Measurements from ENCODE around the gene TBC1D17. TPM values are rescaled to one million over a fixed set of nuclear protein-coding genes. Genes with fewer than 3 reads are reported as not detected.

Gene TBC1D17
- total RNA-seq, 1 donor from 2014 or later = 29.1 TPM

GRCh38 chr19:49870309-49870901 is 7.1 kb upstream of the TBC1D17 start:
- no peak for DNase-seq (ENCODE audit: low read depth)
- peak overlapping the region; percentile 77 for H3K27ac Mint-ChIP-seq (ENCODE audit: unreplicated experiment)
- Histone ChIP-seq H4K20me1 (ENCODE audit: insufficient read depth, low read length) (no peaks in the 10 kb centered on the region), H3K79me2 (ENCODE audit: insufficient read depth, low read length) (peaks cover 57% of the 10 kb centered on the region), H3K9ac (ENCODE audit: low read length) (peak overlapping the region; percentile 72), H2AFZ (ENCODE audit: low read depth, low read length) (no peak overlapping the region), H3K27ac (ENCODE audit: low read depth, low read length) (peak overlapping the region; percentile 45), H3K27me3 (ENCODE audit: insufficient read depth, low read length) (no peaks in the 10 kb centered on the region), H3K4me1 (ENCODE audit: insufficient read depth, low read length) (peaks cover 38% of the 10 kb centered on the region), H3K36me3 (ENCODE audit: insufficient read depth, low read length) (peaks cover 4% of the 10 kb centered on the region), H3K4me2 (ENCODE audit: low read length) (peak overlapping the region; percentile 87), H3K4me3 (ENCODE audit: insufficient read depth, low read depth, low read length) (peak overlapping the region; percentile 54), H3K9me3 (ENCODE audit: insufficient read depth, low read depth, low read length) (no peaks in the 10 kb centered on the region)
- peak overlapping the region; percentile 79 for H3K4me3 Mint-ChIP-seq (ENCODE audit: unreplicated experiment)
- H3K27me3 Mint-ChIP-seq (ENCODE audit: low read depth, unreplicated experiment) = no peaks in the 10 kb centered on the region
- FAIRE-seq = no peak
- H3K9me3 Mint-ChIP-seq (ENCODE audit: unreplicated experiment) = no peaks in the 10 kb centered on the region
- TF ChIP-seq CTCF (IDR thresholded peaks at IDR 0.05; ENCODE audit: insufficient read depth, low read depth, low read length) = no peak
- peaks cover 12% of the 10 kb centered on the region for H3K4me1 Mint-ChIP-seq (ENCODE audit: low read depth, unreplicated experiment)
- H3K36me3 Mint-ChIP-seq (ENCODE audit: low read depth, unreplicated experiment) = peaks cover 16% of the 10 kb centered on the region

GRCh38 chr19:49871349-49871985 is 6.0 kb upstream of the TBC1D17 start:
- FAIRE-seq = no peak
- Histone ChIP-seq H3K27me3 (ENCODE audit: insufficient read depth, low read length) (no peaks in the 10 kb centered on the region), H3K9ac (ENCODE audit: low read length) (no peak overlapping the region), H3K4me3 (ENCODE audit: insufficient read depth, low read depth, low read length) (no peak overlapping the region), H3K4me1 (ENCODE audit: insufficient read depth, low read length) (peaks cover 36% of the 10 kb centered on the region), H2AFZ (ENCODE audit: low read depth, low read length) (no peak overlapping the region), H3K27ac (ENCODE audit: low read depth, low read length) (no peak overlapping the region), H3K36me3 (ENCODE audit: insufficient read depth, low read length) (peaks cover 4% of the 10 kb centered on the region), H4K20me1 (ENCODE audit: insufficient read depth, low read length) (no peaks in the 10 kb centered on the region), H3K9me3 (ENCODE audit: insufficient read depth, low read depth, low read length) (no peaks in the 10 kb centered on the region), H3K79me2 (ENCODE audit: insufficient read depth, low read length) (peaks cover 58% of the 10 kb centered on the region), H3K4me2 (ENCODE audit: low read length) (no peak overlapping the region)
- Mint-ChIP-seq H3K36me3 (ENCODE audit: low read depth, unreplicated experiment) (peaks cover 14% of the 10 kb centered on the region), H3K27ac (ENCODE audit: unreplicated experiment) (peak overlapping the region; percentile 63), H3K9me3 (ENCODE audit: unreplicated experiment) (no peaks in the 10 kb centered on the region), H3K4me3 (ENCODE audit: unreplicated experiment) (peak overlapping the region; percentile 60), H3K27me3 (ENCODE audit: low read depth, unreplicated experiment) (no peaks in the 10 kb centered on the region), H3K4me1 (ENCODE audit: low read depth, unreplicated experiment) (peaks cover 6% of the 10 kb centered on the region)
- DNase-seq (ENCODE audit: low read depth) = no peak
- TF ChIP-seq EZH2 (IDR thresholded peaks at IDR 0.05; ENCODE audit: insufficient read depth, low read length) (no peak), CTCF (IDR thresholded peaks at IDR 0.05; ENCODE audit: insufficient read depth, low read depth, low read length) (no peak)
